AG20443 (cell line): ENCODE measurements around the gene TOB2.

Source experiments
- DNase-seq: peaks from one replicate; pipeline ENCODE4 v3.0.0; 2012; ENCODE audit warnings: low spot score, mixed read lengths

Gene TOB2

GRCh38 chr22:41384128-41384527 is 62.5 kb downstream of the TOB2 start:
- DNase-seq = no peak
